Measurements from ENCODE around the gene DNM3.

- TF ChIP-seq CTCF (IDR thresholded peaks at IDR 0.05; ENCODE audit: insufficient read depth, low read depth, low read length) (no peak), EZH2 (IDR thresholded peaks at IDR 0.05; ENCODE audit: insufficient read depth, low read length) (no peak)
These were observed 395.7 kb downstream of the DNM3 start for GRCh38 chr1:172236958-172237357.
